ENCODE data around the gene TREML1.

The TREML1 gene

DNA sequence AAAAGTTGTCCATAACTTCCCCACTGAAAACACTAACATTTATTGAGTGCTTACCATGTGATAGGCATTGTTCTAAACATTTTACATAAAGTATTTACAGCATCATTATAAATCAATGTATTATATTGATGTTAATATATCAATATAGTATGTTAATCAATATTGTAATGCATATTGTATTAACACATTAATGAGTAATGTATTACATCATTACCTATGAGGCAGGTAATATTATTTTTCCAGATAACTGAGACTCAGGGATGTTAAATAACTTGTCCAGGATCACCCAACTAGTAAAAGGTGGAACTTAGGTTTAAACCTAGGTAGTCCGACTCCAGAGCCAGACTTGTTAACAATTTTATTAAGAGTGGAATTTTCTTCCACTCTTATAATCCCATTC, 20.9 kb upstream of the TREML1 start:
- Histone ChIP-seq H3K4me1 (ENCODE audit: control insufficient read depth, low read length) (no peaks in the 10 kb centered on the region), H3K9me3 (ENCODE audit: control insufficient read depth, insufficient read depth, low read length) (no peaks in the 10 kb centered on the region), H3K4me2 (ENCODE audit: low read length) (no peak overlapping the region), H4K20me1 (ENCODE audit: control insufficient read depth, insufficient read depth, low read depth, low read length) (no peaks in the 10 kb centered on the region), H3F3A (ENCODE audit: control insufficient read depth, insufficient read depth) (no peaks in the 10 kb centered on the region), H3K36me3 (ENCODE audit: control insufficient read depth, low read length) (no peaks in the 10 kb centered on the region), H3K4me3 (ENCODE audit: low read length) (no peak overlapping the region), H3K79me2 (ENCODE audit: control insufficient read depth, low read length) (no peaks in the 10 kb centered on the region), H3K27ac (ENCODE audit: low read depth, low read length) (no peak overlapping the region), H3K9me2 (replicated peaks; ENCODE audit: control insufficient read depth, low read length) (no peaks in the 10 kb centered on the region), H3K27me3 (ENCODE audit: control insufficient read depth, low read length) (0 out of 2 replicates have a peak, but pooled peaks cover 3% of the 10 kb centered on the region)
- TF ChIP-seq, protein P1, sequence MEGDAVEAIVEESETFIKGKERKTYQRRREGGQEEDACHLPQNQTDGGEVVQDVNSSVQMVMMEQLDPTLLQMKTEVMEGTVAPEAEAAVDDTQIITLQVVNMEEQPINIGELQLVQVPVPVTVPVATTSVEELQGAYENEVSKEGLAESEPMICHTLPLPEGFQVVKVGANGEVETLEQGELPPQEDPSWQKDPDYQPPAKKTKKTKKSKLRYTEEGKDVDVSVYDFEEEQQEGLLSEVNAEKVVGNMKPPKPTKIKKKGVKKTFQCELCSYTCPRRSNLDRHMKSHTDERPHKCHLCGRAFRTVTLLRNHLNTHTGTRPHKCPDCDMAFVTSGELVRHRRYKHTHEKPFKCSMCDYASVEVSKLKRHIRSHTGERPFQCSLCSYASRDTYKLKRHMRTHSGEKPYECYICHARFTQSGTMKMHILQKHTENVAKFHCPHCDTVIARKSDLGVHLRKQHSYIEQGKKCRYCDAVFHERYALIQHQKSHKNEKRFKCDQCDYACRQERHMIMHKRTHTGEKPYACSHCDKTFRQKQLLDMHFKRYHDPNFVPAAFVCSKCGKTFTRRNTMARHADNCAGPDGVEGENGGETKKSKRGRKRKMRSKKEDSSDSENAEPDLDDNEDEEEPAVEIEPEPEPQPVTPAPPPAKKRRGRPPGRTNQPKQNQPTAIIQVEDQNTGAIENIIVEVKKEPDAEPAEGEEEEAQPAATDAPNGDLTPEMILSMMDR (IDR thresholded peaks at IDR 0.05; ENCODE audit: low read depth, low read length, poor library complexity, severe bottlenecking): no peak
- TF ChIP-seq EZH2phosphoT487 (IDR thresholded peaks at IDR 0.05; ENCODE audit: borderline replicate concordance, low read length): no peak

DNA sequence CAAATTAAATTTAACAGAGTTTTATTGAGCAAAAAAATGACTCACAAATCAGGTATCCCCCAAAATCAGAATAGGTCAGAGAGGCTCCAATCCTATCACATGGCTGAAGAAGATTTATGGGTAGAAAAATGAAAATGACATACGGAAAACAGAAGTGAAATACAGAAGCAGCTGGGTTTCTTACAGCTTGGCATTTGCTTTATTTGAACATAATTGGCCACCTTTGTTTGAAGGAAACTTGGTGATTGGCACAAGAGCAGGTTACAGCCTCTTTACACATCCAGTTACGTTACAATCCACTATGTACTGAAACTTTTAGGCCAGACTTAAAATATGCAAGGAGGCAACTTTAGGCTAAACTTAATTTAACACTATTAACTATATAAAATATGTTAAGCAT, 20.5 kb upstream of the TREML1 start:
- Histone ChIP-seq H3K27ac (ENCODE audit: low read depth, low read length) (no peak overlapping the region), H3K4me2 (ENCODE audit: low read length) (no peak overlapping the region), H3K4me3 (ENCODE audit: low read length) (no peak overlapping the region), H3F3A (ENCODE audit: control insufficient read depth, insufficient read depth) (no peaks in the 10 kb centered on the region), H3K27me3 (ENCODE audit: control insufficient read depth, low read length) (0 out of 2 replicates have a peak, but pooled peaks cover 3% of the 10 kb centered on the region), H4K20me1 (ENCODE audit: control insufficient read depth, insufficient read depth, low read depth, low read length) (no peaks in the 10 kb centered on the region), H3K9me3 (ENCODE audit: control insufficient read depth, insufficient read depth, low read length) (no peaks in the 10 kb centered on the region), H3K4me1 (ENCODE audit: control insufficient read depth, low read length) (no peaks in the 10 kb centered on the region), H3K9me2 (replicated peaks; ENCODE audit: control insufficient read depth, low read length) (no peaks in the 10 kb centered on the region), H3K79me2 (ENCODE audit: control insufficient read depth, low read length) (no peaks in the 10 kb centered on the region), H3K36me3 (ENCODE audit: control insufficient read depth, low read length) (no peaks in the 10 kb centered on the region)
- TF ChIP-seq EZH2phosphoT487 (IDR thresholded peaks at IDR 0.05; ENCODE audit: borderline replicate concordance, low read length): no peak
- TF ChIP-seq, protein P1 (IDR thresholded peaks at IDR 0.05; ENCODE audit: low read depth, low read length, poor library complexity, severe bottlenecking): no peak

DNA sequence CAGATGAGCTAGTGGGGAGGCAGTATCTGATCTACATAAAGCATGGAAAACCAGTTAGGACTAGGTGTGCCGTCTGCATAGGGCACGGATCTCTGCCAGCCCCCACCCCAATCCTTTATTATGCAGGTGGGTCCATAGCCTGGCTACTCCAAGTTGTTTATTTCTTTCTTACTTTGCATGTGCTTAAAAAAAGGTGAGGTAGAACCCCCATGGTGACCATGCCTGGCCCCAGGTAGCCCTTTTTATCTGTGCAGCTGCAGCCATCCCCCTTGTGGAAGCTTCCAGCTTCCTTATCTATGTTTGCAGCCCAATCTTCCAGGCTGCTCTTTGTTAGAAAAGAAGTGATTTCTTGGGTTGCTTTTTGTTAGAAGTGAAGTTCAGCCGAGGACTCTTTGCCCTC, 17.8 kb upstream of the TREML1 start:
- no peaks in the 10 kb centered on the region for H3K9me2 ChIP-seq (replicated peaks; ENCODE audit: control insufficient read depth, low read length)
- no peak overlapping the region for H3K4me3 ChIP-seq (ENCODE audit: low read length)
- no peaks in the 10 kb centered on the region for H3K79me2 ChIP-seq (ENCODE audit: control insufficient read depth, low read length)
- peaks cover 7% of the 10 kb centered on the region; the same call in 1 of the 2 replicates for H3K27me3 ChIP-seq (ENCODE audit: control insufficient read depth, low read length)
- no peaks in the 10 kb centered on the region for H3F3A ChIP-seq (ENCODE audit: control insufficient read depth, insufficient read depth)
- H3K4me2 ChIP-seq (ENCODE audit: low read length): no peak overlapping the region
- TF ChIP-seq EZH2phosphoT487 (IDR thresholded peaks at IDR 0.05; ENCODE audit: borderline replicate concordance, low read length): no peak
- TF ChIP-seq, protein P1 (IDR thresholded peaks at IDR 0.05; ENCODE audit: low read depth, low read length, poor library complexity, severe bottlenecking): no peak
- H3K27ac ChIP-seq (ENCODE audit: low read depth, low read length): no peak overlapping the region
- H3K9me3 ChIP-seq (ENCODE audit: control insufficient read depth, insufficient read depth, low read length): no peaks in the 10 kb centered on the region
- H3K36me3 ChIP-seq (ENCODE audit: control insufficient read depth, low read length): no peaks in the 10 kb centered on the region
- no peaks in the 10 kb centered on the region for H3K4me1 ChIP-seq (ENCODE audit: control insufficient read depth, low read length)
- no peaks in the 10 kb centered on the region for H4K20me1 ChIP-seq (ENCODE audit: control insufficient read depth, insufficient read depth, low read depth, low read length)
